Ramos (cell line): Measurements from ENCODE around the gene CCDC91.

ENCODE experiments used
- in situ Hi-C: fragments of 300-500 bp; cut with MboI; formaldehyde crosslinking; loops from one replicate; pipeline ENCODE4 v1.14.3; 2022; ENCODE audit warnings: low sequenced_read_pairs; ENCODE audit not compliant: unreplicated experiment

CCDC91 gene, protein sequence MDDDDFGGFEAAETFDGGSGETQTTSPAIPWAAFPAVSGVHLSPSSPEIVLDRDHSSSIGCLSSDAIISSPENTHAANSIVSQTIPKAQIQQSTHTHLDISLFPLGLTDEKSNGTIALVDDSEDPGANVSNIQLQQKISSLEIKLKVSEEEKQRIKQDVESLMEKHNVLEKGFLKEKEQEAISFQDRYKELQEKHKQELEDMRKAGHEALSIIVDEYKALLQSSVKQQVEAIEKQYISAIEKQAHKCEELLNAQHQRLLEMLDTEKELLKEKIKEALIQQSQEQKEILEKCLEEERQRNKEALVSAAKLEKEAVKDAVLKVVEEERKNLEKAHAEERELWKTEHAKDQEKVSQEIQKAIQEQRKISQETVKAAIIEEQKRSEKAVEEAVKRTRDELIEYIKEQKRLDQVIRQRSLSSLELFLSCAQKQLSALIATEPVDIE

DNA sequence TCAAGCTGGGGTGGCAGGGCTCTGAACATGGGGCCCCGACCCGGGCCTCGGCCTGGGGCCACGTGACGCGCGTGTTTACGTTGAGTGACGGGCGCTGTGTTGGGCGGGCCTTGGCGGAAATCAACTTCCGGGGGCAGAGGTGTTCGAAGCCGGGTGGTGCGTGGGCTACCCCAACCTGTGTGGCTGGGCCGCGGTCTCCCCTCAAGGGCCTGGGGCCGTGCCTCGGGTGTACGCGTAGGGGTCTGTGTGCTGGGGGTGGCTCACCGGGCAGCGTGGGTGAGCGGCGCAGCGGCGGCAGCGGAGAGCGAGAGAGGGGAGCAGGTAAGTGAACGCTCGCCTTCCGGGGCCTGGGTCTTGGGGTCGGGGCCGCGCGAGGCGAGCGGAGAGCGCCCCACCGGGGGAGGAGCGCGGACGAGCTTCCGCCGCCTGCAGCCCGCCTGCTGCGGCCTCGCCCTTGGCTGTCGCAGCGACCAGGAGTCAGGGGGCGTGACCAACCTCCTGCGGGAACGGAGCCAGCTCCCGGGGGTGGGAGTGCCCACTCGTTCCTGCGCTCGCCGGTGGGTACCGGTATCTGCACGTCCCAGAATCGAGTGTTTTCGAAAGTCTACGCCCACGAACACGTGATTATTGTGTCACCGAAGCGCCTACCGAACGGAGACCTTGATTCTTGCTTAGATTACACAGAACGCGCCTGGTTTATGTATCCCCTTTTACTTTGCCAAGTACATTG is at the start of gene CCDC91:
Gene CCDC91 (plus strand): TSS at position 136 of the 730 bp plus-strand sequence. CDS start 66,760 bp downstream, outside the sequence.
- in situ Hi-C loops: no loop called here

DNA sequence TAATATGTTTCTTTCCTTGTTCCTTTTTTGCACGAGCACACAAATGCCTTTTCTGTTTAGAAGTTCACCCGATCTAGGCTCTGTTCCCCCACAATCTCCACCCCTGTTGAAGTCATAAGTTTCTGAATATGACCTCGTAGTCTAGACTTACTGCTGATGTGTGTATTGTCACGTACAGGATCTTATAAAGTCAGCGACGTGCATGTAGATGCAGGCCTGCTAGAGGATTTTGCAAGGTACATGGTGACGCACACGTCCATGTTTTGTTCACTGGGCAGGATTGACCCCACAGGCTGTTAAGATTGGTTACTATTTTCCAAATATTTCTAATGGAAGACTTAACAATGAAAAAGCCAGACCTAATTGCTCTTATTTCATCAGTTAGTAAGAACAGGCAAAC is 46.2 kb upstream of the CCDC91 start:
- in situ Hi-C loops: no loop called here

DNA sequence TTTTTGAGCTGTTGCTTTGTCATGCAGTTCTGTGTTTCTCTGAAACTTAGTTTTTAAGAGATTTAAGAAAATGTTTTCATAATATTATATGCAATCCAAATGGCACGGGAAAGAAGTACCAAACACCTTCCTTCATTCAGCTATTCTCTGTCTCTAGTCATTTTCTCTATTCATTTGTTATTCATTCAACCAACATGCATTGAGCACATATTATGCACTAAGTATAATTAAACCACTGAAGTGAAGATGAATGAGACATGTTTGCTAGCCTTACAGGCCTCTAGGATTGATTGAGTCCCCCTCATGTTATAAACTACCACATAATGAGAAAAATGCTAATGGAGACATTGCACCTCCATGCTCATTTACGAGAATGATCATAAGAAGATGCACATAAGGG is 45.7 kb upstream of the CCDC91 start:
- in situ Hi-C loops: no loop called here

DNA sequence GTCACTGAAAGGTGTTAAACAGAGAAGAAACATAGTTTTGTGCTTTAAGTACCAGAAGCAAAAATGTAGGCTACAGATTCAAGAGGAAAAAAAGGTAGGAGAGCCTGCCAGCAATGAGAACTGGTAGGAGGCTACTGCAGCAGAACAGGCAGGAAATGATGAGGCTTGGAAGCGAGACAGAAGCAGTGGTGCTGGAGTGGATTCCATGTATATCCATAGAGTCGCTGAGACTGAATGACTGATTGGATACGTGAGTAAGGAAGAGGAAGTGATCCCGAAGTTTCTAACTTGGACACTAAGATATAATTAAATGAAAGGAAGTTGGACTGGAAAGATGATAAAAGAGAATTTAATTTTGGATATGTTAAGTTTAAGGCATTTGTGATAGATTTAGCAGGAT is 45.0 kb upstream of the CCDC91 start:
- in situ Hi-C loops: no loop called here

DNA sequence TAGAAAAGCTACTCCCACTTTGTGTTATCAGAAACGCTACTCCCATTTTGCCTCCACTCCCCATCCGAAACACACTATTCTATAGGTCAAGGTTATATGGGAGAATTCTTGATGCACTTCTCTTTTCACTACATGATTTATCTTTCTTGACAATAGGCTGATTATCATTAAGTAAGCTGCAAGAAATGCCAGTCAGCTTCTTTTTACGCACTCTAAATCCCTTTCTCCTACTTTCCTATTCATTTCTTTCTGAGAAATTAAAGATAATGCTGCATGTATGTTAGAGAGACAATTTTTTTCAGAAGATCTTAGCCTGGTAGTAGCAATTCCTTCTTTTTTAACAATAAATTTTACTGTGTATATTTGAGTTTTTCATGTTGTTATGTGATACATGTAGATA is 41.0 kb upstream of the CCDC91 start:
- in situ Hi-C loops: no loop called here

DNA sequence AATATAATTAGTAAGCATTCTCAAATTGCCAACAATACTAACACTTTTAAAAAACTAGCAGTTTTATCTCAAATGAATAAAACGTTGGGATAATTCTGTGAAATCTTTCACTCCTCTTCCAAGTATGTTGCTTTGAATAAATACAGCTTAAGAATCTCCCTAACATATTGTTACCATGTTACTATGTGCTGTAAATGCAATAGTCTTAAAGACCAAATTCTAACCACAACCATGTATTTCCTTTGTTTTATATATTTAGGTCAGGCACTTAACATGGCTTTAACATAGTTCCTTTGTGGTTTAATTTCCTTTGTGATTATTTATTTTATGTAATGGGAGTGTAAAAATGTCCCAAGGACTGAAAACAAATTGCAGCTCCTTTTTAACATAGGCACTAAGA is 33.9 kb upstream of the CCDC91 start:
- in situ Hi-C loops: no loop called here

DNA sequence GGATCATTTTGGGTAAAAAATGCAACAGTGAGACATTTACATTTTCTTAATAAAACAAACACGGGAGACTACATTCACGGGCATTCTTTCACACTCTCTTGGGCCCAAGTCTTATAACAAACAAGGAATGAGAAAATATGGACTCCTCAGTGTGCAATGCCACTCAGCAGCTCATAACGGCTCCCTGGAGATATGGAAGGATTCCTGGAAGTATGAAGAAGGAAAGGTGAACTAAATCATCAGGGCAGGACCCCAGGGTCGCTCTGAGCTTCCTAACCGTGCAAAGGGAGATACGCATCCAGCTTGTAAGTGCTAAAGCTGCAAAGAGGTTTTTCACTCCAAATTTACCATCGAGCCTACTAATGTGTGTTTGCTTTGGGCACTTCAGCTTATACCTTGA is 33.5 kb upstream of the CCDC91 start:
- in situ Hi-C loops: no loop called here

DNA sequence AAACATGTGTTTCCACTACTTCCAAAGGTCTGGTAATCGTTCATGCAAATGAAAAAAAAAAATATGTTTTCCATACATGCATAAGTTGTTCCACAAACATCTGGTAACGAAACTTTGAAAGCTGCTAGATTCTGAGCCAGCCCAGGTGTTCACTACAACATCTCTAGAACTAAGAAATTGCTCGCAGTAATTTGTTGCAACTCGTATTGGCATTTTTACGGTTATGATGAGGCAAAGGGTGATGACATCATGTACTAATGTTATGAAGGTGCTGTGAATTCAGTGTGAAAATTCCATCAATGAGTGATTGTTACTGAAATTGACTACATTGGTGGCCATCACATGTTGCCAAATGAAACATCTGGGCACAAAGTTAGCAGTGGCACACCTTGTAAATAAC is 31.9 kb upstream of the CCDC91 start:
- in situ Hi-C loops: no loop called here

DNA sequence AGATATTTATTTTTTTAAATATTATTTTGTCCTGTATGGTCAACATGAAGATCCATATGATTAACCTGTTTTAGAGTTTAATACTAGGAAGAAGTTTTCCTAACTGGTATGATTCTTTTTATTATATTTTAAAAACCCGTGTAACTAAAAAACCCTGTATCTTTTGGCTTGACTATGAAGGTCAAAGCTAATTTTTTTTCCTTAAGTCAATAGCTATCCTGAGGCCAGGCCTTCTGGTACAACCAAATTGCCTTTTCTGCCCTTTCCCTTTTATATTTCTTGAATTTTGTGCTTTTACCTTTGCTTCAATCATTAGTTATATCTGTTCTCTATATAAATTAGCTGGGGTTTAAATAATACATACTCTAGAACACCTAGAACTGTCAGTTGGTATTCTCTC is 30.6 kb upstream of the CCDC91 start:
- in situ Hi-C loops: no loop called here

DNA sequence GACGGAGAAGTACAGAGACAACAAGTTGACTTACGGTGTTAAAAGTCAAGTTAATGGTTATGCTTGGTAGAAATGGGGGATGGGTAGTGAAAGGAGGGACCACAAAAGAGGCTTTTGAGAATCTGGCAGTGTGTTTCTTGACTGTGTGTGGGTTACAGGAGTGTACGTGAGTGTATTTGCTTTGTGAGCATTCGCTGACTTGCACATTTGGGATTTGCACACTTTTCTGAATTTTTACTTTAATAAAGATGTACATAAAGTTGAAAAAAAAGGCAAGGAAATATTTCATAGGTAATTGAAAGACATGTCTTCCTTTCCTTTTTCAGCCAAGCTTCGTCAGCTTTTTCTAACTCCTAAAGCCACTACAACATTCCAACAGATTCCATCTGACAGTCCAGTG is 28.6 kb upstream of the CCDC91 start:
- in situ Hi-C loops: no loop called here

DNA sequence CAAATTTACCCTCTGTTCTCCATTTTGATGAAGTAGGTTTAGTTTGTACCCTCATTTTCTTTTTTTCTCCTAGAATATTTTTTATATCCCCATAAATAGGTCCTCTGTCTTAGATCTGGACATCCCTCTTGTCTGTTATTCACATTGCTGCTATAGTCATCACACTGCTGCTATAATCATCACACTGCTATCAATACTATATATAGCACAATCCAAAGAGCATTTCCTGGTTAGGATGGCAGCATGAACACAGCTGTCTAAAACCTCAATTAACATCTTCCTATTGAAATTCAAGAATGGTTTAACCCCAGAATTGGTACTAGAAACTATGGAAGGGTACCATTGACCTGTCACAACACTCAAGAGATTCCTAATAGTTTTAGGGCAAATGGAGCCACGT is 27.6 kb upstream of the CCDC91 start:
- in situ Hi-C loops: no loop called here

DNA sequence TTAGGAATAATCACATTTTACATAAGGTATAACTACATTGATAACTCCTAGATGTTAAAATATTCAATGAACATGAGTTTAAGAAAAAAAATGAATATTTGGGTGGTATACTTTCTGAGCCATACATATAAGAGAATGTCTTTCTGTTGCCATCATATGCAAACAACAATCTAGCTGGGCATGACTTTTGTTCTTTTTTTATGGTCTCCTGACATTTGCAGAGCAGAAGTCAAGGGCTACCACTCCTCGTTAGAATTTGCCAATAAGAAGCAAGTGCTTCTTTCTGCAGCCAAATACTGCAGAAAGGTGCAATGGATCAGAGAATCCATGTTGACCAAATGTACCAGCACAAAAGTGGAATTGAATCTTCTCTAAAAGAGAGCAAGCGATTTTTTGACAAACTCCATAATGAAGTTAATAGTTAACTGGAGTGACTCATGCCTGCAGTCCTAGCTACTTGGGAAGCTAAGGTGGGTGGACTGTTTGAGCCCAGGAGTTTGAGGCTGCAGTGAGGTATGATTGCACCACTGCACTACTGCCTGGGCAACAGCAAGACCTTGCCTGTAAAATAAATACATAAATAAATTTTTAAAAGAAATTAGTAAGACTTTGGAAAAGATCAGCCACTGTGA is 25.5 kb upstream of the CCDC91 start:
- in situ Hi-C loops: no loop called here

DNA sequence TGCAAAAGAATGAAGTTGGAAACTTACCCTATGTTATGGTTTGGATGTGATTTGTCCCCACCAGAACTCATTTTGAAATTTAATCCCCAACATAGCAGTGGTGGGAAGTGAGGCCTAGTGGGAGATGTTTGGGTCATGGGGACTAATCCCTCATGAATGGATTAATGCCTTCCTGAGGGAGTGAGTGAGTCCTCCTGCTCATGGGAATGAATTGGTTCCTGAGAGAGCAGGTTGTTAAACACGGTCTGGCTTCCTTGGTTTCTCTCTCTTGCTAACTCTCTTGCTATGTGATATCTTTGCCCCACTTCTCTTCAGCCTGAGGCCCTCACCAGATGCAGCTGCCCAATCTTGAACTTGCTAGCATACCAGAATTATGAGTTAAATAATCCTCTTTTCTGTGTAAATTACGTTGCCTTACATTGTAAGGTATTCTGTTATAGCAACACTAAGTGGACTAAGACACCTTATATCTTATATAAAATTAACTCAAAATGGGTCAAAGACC is 22.2 kb upstream of the CCDC91 start:
- in situ Hi-C loops: no loop called here

DNA sequence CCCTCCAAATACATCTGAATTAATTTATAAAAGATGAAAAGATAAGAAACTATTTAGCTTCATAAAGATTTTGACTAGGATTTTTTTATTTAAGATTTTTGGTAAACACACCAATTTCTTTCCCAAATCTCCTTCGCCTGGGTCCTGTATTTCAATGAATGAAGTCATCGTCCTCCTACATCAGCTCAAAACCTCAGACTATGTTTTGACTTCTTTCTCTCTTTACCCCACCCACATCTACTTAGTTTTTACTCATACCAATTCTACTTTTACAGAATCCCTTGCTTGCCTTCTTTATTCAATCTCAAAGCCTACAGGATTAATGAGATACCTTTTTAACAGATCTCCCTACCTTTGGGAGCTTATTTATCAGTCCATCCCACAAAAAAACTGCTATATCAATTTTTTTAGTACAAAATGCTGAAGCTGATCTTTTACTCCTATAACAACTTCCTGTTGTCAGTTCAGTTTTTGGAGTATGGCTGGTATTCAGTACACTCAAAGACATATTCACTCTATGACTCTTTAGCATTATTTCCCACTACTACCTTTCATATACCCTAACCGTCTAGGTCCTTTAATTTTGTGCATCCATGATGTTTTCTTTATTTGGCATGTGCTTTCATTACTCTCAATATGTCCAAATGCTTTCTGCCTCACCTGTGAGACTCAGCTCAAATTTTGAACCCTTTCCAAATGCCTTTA is 18.7 kb upstream of the CCDC91 start:
- in situ Hi-C loops: no loop called here

DNA sequence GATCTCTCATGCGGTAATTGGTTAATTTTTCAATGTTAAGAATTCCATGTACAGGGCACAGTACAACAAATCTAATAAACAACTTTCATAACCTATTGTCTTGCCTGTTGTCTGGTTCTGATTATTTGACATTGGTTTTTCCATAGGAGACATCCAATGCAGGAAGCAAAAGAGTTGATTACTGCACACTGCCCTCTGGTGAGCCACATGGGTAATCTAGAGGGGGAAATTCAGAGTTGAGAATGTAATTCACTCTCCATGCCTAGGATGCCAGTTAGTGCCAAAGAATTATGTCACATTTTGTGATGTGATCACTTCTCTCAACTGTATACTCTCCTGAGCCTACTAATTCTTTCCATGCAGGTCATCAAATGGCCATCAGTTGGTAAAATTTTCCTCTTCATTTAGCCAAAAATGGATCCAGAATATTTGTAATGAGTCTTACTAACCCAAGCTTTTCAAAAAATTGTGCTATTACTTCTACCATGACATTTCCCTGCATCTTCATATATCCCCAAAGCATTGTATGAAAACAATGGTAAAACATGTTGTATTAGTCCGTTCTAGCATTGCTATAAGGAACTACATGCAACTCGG is 17.7 kb upstream of the CCDC91 start:
- in situ Hi-C loops: no loop called here

DNA sequence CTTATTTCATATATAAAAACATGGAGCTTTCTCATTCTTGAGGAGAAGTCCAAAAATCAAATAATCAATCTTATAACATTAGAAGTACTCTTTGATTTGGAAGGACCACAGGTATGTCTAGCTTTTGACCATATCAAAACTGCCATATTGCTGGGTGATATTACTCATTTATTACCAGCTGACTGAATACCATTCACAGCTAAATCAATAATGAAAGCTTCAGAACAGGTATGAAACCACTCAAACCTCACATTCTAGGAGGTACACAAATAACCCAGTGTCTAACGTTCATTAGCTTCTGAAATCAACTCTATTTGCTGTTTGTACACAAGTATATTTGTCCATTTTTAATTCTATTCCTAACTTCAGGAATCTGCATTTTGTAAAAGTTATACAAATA is 16.8 kb upstream of the CCDC91 start:
- in situ Hi-C loops: no loop called here

DNA sequence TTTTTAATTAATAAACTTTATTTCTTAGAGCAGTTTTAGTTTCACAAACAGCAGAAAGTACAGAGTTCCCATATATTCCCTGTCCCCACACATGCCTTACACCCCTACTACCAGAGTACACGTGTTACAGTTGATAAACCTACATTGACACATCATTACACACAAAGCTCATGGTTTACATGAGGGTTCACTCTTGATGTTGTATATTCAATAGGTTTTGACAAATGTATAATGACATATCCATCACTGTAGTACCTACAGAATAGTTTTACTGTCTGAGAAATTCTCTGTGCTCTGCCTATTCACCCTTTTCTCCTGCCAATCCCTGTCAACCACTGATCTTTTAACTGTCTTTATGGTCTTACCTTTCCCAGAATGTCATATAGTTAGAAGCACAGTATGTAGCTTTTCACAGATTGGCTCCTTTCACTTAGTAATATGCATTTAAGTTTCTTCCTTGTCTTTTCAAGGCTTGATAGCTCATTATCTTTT is 15.1 kb upstream of the CCDC91 start:
- in situ Hi-C loops: no loop called here

DNA sequence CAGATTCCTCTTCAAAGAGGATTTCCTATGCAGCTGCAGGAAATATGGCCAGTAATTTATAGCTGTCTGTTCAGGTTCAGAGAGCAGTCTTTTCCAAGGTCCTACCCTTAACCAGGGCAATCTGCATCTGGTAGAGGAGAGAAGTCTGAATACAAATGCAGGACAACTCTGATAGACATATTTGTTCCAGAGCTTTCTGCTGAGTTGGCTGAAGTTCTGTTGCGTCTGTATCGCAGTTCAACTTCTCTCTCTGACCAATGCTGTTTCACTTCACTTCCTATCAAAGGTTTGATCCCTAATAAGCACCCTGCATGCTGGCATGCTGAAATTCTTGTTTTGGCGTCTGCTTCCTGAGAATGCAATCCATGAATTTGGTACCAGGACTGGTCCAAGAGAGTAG is 14.0 kb upstream of the CCDC91 start:
- in situ Hi-C loops: no loop called here

DNA sequence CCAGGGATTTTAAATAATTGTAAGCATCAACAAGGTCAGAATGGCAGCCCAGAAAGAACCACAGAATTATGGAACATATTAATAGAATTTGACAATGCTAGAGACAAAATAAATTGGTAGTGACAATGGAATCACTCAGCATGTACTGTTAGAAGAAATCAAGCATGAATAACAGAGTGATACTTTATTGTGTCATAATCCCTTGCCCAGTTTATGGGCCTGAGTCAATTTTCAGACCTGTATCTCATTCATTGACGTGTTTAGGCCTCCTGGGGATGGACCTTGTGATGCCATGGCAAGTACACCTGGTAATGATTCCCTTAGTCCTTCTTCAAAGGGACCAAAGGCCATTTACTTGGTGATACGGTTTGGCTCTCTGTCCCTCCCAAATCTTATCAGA is 12.8 kb upstream of the CCDC91 start:
- in situ Hi-C loops: no loop called here

DNA sequence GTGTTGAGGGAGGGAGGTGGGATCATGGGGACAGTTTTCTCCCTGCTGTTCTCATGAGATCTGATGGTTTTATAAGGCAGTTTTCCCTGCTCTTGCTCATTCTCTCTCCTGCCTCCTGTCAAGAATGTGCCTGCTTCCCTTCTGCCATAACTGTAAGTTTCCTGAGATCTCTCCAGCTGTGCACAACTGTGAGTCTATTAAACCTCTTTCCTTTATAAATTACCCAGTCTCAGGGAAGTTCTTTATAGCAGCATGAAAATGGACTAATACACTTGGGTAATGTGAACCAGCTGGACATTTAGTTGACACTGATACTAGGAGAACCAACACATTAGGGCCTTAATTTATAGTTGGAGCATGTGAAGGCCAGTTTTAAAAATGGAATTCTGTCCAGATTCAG is 12.4 kb upstream of the CCDC91 start:
- in situ Hi-C loops: no loop called here
